ENCODE measurements around the gene SETD1A.

DNA sequence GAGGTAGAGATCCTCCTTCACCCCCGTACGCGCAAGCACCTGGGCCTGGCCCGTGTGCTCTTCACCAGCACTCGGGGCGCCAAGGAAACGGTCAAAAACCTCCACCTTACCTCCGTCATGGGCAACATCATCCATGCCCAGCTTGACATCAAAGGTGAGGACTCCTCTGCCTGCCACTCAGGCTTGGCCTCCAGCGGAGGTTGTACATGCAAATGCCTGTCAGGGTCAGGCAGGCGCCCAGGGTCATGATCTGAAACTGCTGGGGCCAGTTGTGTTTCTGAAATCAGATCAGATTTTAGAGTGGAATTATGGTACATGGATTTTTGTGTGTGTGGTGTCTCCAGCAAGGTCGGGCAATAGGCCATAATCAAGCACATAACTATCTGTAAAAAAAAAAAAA is 3.8 kb downstream of the SETD1A start:
- TF ChIP-seq, protein P1, sequence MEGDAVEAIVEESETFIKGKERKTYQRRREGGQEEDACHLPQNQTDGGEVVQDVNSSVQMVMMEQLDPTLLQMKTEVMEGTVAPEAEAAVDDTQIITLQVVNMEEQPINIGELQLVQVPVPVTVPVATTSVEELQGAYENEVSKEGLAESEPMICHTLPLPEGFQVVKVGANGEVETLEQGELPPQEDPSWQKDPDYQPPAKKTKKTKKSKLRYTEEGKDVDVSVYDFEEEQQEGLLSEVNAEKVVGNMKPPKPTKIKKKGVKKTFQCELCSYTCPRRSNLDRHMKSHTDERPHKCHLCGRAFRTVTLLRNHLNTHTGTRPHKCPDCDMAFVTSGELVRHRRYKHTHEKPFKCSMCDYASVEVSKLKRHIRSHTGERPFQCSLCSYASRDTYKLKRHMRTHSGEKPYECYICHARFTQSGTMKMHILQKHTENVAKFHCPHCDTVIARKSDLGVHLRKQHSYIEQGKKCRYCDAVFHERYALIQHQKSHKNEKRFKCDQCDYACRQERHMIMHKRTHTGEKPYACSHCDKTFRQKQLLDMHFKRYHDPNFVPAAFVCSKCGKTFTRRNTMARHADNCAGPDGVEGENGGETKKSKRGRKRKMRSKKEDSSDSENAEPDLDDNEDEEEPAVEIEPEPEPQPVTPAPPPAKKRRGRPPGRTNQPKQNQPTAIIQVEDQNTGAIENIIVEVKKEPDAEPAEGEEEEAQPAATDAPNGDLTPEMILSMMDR (conservative IDR thresholded peaks at IDR 0.05 in 1 of 2, IDR thresholded peaks at IDR 0.05 in 1 of 2; ENCODE audit: extremely low read depth in 1 of 2, insufficient read depth in 1 of 2, low read depth in 1 of 2, low read length in 2 of 2) = no peak
- no peak for TF ChIP-seq EZH2 (IDR thresholded peaks at IDR 0.05; ENCODE audit: borderline replicate concordance, low read length)

All from mammary epithelial cell (primary cell).